ENCODE data around the gene AUTS2.

- TF ChIP-seq EZH2 (IDR thresholded peaks at IDR 0.05; ENCODE audit: insufficient read depth, poor library complexity, severe bottlenecking) (no peak), EZH2phosphoT487 (IDR thresholded peaks at IDR 0.05; ENCODE audit: insufficient read depth, low read depth) (no peak)
Measured at GRCh38 chr7:70649323-70649722, 1051.0 kb downstream of the AUTS2 start.

Data from GM23248 (cell line).